HG03196 (cell line): ENCODE results near the gene OR6Q1.
"Not testable (repeated sequence)": the region's sequence is repeated elsewhere in the genome, so short reads cannot be mapped to it uniquely, and the experiment has no call there.

Source experiments
- ATAC-seq: cut with Tn5 transposase; IDR thresholded peaks from one replicate; pipeline ENCODE4 v1.9.1; 2021; ENCODE audit not compliant: unreplicated experiment

OR6Q1 gene

DNA sequence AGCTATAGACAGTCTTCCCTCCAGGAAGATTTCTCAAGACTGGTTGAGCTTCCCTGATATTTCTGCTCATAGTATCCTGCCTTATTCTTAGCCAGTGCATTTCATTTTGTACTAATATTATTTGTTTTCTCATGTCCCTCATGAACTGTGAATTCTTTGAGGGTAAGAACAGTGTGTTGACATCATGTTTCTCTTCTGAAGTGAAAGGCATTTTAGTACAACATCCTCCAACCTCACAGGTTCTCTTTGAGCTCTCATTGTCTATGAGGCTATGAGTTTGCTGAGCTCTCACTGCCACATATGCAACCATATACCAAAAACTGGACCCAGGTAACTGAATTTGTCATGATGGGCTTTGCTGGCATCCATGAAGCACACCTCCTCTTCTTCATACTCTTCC is at the start of gene OR6Q1:
Gene OR6Q1, plus strand, starts transcription at position 301 of the 400 bp plus-strand sequence. Its CDS starts 0 bp downstream, at position 301.
- no peak for ATAC-seq

DNA sequence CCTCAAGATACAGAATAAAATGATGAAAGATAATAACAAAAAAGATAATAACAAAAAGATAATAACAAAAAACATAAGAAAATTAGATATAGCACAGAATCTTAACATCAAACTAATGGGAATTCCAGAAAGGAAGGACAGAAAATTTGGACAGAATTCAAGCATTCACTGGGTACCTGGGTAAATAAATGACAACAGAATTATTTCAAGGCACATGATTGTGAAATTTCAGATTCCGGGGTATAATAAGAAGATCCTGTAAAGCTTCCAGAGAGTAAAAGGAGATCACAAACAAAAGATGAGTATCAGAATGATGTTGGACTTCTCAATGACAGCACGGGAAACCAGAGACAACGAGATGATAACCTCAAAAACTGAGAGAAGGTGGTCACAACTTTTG is 49.2 kb upstream of the OR6Q1 start:
- ATAC-seq: no peak

DNA sequence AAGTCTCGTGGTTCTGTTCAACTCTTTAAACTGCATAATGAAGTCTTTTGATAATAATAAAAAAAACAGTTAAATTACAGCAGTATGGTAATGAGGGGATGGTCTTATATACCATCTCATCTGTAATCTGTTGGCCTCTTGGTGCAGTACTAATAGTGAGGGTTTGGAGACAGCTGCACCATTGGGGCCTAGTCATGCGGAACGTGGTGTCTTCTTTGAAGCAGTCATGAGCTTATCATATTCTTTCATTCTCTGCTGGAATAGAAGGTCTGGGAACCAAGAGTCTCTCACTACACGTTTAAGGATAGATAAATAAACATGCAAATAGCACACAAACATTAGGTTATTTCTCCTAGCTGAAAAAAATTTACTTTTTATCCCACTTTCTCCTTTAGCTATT is 48.0 kb upstream of the OR6Q1 start:
- no peak for ATAC-seq

DNA sequence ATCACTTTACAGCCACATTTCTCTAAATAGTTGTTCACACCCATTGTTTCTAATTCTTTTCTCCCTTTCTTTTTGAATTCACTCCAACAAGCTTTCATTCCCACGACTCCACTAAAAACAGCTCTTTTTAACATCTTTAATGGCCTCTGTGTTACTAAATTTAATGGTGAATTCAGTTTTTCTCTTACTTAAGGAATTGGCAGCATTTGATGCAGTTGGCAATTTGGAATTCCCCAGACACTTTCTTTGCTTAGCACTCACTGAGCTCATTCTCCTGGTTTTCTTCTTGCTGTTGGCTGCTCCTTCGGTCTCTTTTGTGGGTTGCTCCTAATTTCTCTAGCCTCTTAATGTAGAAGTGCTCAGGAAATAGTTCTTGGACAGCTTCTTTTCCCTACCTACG is 47.6 kb upstream of the OR6Q1 start:
- ATAC-seq: no peak

- ATAC-seq: not testable (repeated sequence)
These were observed 31.2 kb upstream of the OR6Q1 start for GRCh38 chr11:57999523-57999922.

DNA sequence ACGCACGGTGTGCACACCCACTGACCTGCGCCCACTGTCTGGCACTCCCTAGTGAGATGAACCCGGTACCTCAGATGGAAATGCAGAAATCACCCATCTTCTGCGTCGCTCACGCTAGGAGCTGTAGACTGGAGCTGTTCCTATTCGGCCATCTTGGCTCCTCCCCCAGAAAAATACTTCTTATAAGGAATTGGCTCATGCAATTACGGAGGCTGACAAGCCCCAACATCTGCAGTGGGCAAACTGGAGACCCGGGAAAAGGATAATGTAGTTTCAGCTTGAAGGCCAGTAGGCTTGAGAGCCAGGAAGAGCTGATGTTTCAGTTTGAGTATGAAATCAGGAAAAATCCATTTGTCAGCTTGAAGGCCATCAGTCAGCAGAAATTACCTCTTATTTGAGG is 30.7 kb upstream of the OR6Q1 start:
- not testable (repeated sequence) for ATAC-seq

- ATAC-seq: no peak
These were observed 30.1 kb upstream of the OR6Q1 start for GRCh38 chr11:58000699-58001098.

- ATAC-seq: no peak
These were observed 27.7 kb upstream of the OR6Q1 start for GRCh38 chr11:58003036-58003435.

DNA sequence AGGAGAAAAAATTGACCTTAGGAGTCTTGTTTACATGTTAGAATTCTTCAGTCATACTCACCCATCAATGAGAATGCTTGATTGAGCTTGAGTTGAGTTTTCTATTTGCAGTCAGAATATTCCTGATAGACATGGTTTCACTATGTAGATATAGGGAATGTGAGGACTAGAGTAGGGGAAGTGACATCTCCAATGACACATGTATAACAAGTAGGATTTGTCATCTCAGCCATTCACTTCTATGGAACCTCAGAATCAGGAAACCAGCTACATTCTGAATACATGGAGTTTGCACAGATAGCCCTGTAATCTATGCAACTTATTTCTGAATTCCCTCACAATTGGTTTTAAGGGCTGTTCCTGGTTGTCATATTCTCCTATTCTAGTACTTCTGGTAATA is 27.2 kb upstream of the OR6Q1 start:
- ATAC-seq: no peak

GRCh38 chr11:58004664-58005063 is 26.1 kb upstream of the OR6Q1 start:
- ATAC-seq: no peak

GRCh38 chr11:58006940-58007339 is 23.8 kb upstream of the OR6Q1 start:
- ATAC-seq: no peak

- no peak for ATAC-seq
These were observed 19.0 kb upstream of the OR6Q1 start for GRCh38 chr11:58011771-58012170.

DNA sequence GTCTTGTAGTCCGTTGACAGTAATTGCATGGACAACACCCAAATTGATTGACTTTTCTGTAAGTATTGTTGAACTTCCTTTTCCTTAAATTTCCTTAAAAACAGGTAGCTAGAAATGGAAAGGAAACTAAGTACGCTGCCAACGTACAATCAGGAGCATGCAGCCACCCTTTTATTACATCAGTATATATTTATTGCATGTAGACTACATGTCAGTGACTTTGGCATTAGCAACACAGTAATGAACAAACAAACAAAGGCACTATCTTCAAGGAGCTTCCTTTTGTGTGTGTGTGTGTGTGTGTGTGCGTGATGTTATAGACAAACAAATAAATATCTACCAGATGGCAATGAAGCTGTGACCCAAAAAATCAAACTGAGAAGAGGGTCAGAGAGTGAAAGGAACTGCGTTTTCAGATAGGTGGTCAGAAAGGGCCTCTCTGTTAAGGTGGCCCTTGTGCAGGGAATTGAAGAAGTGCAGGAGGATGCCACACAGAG is 7.3 kb upstream of the OR6Q1 start, which contains the start of gene OR9Q1:
Gene OR9Q1, plus strand, starts transcription at position 447 of the 497 bp plus-strand sequence. CDS start 155,564 bp downstream, outside the sequence.
- ATAC-seq: no peak

DNA sequence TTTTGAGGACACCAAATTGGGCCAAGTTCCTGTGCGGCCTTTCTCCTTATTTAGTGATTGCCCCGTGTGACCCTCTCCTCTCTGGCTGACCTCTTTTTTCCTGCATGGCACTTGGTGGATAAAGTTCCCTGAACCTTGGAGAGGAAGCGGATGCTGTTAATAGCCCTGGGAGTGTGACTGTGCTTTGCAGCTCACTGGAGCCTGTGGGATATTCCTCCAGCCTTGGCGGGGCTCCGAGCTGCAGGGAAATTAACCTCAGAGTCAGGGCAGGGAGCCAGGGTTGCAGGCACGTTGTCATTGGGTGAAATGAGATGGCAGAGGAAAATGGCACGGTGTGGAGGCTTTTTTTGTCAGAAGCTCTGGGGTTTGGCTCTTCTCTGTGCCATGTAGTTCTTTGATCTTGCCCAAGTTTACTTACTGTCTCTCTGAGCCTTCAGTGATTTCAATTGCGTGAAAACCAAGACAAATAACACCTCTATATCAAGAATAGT is 6.1 kb upstream of the OR6Q1 start:
- no peak for ATAC-seq

DNA sequence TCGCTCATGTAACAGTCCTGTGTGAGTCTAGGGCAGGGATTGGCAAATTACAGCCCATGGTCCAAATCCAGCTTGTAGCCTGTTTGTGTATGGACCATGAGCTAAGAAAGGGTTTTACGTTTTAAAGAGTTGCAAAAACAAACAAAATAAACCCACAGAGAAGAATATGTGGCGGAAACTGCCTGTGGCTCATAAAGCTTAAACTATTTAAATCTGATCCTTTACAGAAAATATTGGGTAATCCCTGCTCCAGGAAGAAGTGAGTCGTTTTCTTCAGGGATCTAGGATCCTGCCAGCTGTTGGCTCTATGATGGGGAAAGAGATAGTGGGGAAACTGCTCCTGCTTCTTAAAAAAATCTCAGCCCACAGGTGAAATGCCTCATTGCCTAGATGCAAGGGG is 3.4 kb upstream of the OR6Q1 start:
- no peak for ATAC-seq

- ATAC-seq: no peak
These were observed 1.9 kb upstream of the OR6Q1 start for GRCh38 chr11:58028687-58029411.

DNA sequence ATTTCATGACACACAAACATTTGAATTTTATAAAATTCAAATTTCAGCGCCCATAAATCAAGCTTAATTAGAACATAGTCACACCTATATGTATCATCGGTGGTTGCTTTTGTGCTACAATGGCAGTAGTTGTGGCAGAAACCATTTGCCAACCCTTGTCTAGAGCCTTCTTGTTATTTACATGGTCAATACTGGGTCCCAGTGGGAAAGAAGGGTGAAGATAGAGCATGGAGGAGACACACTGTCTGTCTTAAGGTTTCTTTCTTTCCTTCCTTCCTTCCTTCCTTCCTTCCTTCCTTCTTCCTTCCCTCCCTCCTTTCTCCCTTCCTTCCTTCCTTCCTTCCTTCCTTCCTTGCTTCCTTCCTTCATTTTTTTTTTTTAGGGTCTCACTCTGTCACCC is 3.7 kb downstream of the OR6Q1 start:
- ATAC-seq: no peak

GRCh38 chr11:58039589-58039988 is 8.8 kb downstream of the OR6Q1 start:
- no peak for ATAC-seq

DNA sequence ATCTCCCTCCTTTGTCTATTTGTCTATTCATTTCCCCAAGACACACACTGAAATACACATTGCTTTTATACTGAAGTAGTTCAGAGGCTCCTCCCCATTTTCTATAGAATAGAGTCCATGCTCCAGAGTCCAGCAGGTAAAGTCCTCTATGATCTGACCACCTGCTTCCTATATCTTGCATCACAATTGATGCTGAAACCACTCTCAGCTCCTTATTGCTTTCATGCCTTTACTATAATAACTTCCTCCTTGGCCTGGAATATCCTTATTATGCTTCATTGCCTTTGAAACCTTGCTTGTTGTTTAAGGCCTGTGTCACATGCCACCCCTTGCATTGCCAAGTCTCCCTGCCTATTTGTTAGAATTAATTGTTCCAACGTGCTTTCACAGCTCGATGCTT is 12.6 kb downstream of the OR6Q1 start:
- ATAC-seq: no peak

DNA sequence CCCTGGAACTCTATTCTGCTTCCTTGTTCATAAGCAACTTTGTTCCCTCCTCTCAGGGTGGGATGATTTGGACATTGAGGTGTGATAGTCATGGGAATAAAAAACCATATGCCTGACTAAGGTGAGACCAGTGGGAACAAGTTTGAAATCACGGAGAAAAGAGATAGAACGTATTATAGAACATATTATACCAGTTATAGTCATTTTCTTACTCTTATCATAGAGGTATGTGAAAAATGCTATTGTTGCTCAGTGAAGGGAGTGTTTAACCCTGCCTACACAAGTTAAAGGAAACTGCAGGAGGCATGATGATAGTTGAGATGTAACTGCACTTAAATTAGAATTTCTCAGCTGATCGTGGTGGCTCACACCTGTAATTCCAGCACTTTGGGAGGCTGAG is 15.5 kb downstream of the OR6Q1 start:
- no peak for ATAC-seq

GRCh38 chr11:58047818-58048217 is 17.1 kb downstream of the OR6Q1 start:
- ATAC-seq: no peak

GRCh38 chr11:58055806-58056401 is 25.2 kb downstream of the OR6Q1 start:
- no peak for ATAC-seq
